HG02623 (cell line): Measurements from ENCODE around the gene B3GNT5.
A peak's percentile ranks its signal among the peaks of the same experiment; 100 is the strongest.

Experiments used
- ATAC-seq: cut with Tn5 transposase; IDR thresholded peaks from one replicate; pipeline ENCODE4 v1.9.1; 2021; ENCODE audit warnings: moderate library complexity; ENCODE audit not compliant: unreplicated experiment

Gene B3GNT5

DNA sequence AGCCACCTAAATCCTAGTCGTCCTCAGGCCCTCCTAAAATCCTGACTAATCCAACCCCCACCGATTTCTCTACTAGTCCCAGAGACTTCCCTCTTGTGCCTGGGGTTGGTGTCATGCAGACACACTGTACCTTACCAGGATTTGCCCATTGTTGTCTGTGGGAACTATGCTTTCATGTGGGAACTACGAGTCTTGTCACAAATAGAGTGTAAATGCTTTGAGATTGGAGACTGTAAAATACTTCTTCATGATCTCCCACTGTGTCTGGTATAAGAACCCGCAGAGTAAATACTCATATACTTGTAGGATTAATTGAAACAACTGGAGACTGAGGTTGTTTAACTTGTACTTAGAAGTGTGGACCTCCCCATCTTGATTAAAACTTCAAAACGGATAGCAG is 11.2 kb downstream of the B3GNT5 start:
- ATAC-seq: no peak

- no peak for ATAC-seq
Measured at GRCh38 chr3:183265157-183265642, 12.1 kb downstream of the B3GNT5 start.

DNA sequence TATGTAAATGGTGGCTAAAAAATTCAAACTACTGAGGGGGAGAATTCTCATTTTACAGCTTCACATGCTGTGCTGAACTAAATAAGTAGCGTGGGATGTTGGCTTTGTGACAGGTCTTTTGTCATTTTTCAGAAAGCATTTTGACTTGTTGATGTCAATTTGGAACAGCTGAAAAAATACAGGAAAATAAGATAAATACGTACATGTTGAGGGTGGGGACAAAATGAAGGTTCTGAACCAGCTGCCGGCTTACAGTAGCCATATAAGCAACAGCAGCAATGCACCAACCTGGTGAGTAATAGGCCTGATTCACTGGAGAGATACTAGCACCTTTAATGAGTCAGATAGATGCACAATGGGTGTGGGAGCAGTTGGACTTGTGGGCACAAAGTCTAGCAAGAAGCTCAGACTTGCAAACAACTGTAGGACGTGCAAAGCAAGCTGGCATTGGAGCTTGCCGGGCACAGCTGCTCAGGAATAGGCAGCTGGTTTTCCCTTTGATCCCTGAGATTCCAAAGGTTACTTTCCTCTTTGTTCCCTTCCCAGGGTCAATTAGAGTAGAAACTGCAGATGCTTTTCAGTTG is 12.9 kb downstream of the B3GNT5 start:
- no peak for ATAC-seq

DNA sequence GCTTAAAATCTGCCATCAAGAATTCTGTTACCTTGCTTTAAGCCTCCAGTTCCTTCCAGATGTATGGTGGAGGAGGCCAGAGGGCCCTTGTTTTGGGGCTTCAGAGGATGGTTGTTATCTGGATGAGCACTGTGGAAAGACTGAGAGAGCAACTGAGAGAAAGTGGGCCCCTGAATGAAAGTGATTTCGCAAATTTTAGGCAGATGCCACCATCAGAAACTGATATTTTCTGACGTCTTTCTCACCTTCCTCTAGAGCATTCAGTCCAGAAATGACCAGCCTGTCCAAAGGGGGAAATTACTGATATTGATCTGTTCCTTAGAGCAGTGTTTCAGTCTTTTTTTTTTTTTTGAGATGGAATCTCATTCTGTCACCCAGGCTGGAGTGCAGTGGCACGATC is 13.4 kb downstream of the B3GNT5 start:
- ATAC-seq: no peak

DNA sequence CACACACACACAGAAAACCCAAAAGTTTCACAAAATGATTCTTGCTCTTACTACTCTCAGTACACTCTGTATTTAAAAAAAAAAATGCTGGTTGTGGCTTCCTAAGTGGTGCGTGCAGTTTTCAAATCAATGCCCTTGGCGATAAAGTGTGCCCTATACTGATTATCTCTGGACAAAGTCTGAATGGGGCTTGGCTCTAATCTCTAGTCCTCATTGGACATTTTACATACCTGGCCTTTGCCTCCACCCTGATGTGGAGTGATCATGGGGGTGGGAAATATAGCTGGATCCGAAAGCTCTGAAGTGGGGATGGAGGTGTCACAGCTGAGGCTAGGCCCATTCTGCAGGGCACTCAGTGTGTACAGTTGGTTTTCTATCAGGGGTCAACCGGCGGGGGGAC is 14.1 kb downstream of the B3GNT5 start:
- no peak for ATAC-seq

GRCh38 chr3:183268366-183268765 is 15.3 kb downstream of the B3GNT5 start:
- ATAC-seq: no peak

DNA sequence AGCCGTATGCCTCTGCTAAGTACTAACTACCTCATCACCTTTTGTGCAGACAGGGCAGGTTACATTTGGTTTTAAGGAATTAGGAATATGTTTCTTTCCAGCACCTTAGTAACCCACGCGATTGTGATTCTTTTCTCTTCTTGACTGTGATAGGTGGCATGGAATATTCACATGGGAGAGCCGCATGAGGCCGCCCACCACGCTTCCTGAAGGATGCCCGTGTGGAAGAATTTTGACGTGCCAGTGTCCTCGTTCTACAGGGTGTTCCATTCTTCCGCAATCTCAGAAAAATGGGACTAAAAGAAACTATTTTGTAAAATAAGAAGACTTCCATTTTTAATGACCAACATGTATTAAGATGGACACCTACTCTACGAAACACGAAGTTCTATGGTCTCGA is 16.3 kb downstream of the B3GNT5 start:
- no peak for ATAC-seq

GRCh38 chr3:183270344-183270743 is 17.3 kb downstream of the B3GNT5 start:
- no peak for ATAC-seq

GRCh38 chr3:183272142-183272541 is 19.1 kb downstream of the B3GNT5 start:
- ATAC-seq: no peak

DNA sequence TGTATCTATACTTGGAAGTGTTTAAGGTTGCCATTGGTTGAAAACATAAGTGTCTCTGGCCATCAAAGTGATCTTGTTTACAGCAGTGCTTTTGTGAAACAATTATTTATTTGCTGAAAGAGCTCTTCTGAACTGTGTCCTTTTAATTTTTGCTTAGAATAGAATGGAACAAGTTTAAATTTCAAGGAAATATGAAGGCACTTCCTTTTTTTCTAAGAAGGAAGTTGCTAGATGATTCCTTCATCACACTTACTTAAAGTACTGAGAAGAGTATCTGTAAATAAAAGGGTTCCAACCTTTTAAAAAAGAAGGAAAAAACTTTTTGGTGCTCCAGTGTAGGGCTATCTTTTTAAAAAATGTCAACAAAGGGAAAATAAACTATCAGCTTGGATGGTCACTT is 19.7 kb downstream of the B3GNT5 start:
- ATAC-seq: no peak

DNA sequence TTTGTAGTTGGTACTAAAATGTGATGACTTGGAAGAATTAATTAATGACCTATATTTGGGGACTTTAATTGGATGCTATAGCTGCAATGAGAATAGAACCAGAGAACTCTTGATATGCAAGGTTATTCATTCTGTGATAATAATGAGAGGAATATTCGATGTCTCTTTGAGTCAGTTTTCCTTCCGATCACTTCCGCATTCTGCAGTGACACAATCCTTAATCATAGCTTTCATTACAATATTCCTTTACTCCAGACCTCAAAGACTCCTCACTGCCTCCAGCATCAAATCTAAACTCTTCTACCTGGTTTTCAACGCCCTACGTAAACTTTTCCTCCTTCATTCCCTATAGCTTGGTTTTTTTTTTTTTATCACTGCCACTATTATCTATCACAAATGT is 21.6 kb downstream of the B3GNT5 start:
- no peak for ATAC-seq

DNA sequence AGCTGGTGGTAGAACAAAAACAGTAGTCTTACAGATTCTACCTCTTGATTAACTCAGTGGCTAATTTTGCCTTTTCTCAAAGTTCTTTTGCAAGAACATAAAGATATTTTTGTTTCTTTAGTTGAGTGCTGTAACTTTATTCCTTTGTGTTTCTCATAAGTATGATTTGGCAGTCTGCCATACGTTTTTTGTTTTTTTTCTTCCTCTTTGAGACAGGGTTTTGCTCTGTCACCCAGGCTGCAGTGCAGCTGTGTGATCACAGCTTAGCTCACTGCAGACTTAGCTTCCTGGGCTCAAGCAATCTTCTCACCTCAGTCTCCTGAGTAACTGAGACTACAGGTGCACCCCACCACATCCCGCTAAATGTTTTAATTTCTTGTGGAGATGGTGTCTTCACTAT is 22.4 kb downstream of the B3GNT5 start:
- no peak for ATAC-seq

- ATAC-seq: no peak
Measured at GRCh38 chr3:183275937-183276336, 22.9 kb downstream of the B3GNT5 start.

DNA sequence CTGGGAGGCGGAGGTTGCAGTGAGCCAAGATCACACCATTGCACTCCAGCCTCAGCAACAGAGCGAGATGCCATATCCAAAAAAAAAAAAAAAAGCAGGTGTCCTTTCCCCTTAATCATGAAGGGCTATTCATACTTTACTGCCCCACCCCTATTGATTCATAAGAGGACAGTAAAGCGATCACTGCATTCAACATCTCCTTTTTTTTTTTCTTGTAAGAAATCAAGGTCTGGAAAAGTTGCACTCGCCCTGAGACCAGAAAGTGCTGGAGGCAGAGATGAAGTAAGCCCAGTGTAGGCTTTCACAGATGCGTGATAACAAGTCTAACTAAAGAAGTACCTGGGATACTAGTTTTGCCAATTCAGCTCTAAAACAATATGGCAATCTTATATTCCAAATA is 24.2 kb downstream of the B3GNT5 start:
- no peak for ATAC-seq

- no peak for ATAC-seq
Measured at GRCh38 chr3:183278479-183279088, 25.5 kb downstream of the B3GNT5 start.

DNA sequence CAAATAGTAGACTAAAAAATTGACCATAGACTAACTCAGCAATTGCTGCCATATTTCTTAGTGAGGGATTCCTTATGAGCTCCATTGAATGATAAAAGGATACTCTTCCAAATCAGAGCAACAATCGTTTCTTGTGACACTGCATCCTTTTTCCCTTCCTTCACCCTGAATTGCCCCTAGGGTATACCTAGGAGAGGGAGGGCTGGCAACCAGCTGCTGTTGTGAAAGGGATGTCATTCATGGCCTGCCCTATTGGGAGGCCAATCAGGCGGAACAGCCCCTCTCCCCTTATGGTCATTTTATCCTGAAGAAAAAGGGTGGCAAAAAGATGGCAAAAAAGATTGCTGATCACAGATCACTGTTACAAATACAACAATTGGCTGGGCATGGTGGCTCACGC is 26.3 kb downstream of the B3GNT5 start:
- no peak for ATAC-seq

DNA sequence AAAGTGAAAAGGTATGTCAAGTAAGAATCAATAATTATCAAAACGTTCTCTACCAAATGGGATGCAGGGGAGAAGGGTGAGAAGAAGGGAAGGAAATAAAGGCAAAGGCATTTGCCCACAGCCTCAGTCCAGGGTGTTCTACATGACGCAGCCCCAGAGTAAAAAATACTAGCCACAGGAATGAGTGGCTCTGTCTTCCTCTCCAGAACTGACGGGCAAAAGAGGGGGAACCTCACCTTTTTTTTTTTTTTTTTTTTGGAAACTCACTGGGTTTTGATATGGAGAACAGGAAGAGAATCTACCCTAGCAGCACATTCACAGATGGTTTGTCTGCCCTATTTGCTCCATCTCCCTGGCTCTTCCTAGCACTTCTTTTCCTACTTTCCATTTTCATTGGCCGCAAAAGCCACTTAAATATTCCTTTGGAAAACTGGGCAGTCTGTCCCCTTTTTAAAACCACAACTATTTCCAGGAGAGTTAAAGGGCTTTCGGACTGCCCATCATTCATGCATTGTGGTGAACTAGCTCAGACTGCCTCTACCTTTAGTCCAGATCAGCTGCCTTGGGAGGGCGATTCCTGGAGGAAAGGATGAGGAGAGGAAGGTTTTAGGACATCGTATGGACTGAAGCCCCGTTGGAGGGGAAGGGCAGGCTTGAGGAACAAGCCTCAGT is 28.2 kb downstream of the B3GNT5 start:
- no peak for ATAC-seq

GRCh38 chr3:183283886-183284285 is 30.8 kb downstream of the B3GNT5 start:
- no peak for ATAC-seq

GRCh38 chr3:183284570-183284969 is 31.5 kb downstream of the B3GNT5 start:
- no peak for ATAC-seq

GRCh38 chr3:183285318-183285717 is 32.3 kb downstream of the B3GNT5 start:
- ATAC-seq: no peak

DNA sequence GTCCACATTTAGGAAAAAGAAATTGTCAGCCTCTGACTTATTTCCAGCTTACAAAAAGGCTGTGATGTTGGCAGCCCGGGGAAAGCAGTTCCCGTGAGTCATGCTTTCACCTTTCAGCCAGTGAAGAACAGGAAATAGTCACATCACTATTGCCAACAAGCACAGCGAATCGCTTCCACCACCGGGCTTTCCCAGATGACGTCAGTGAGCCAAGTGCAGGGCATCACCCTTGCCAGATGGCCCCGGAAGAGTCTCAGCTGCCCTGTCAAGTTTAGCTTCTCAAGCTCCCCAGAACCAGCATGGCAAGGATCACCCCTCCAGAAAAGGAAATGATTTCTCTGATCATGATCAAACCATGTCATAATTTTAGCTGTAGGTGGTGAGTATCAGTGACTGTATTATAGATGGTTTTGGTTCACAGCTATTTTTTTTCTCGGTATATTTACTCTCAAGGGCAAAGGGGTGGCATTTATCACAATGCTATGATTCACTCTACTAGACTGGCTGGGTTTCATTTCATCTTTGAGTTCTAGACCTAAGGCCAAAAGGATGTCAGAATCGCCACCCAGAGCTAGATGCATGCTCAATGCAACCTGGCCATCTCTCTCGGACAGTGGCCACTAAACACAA is 32.9 kb downstream of the B3GNT5 start:
- ATAC-seq: peak; percentile 95
